ENCODE measurements around the gene SRPK1. TPM values are rescaled to one million over a fixed set of nuclear protein-coding genes. Genes with fewer than 3 reads are reported as not detected.

Gene SRPK1
- 49.6 and 51.5 TPM in 2 replicates for total RNA-seq

GRCh38 chr6:35920793-35921732 lies at the start of gene SRPK1:
Gene SRPK1 (minus strand): TSS chr6:35921098. CDS start chr6:35921056, 42 bp downstream.
- H3K4me1 Mint-ChIP-seq: peaks cover 33% of the 10 kb centered on the region
- CTCF ChIA-PET: no interaction called here

GRCh38 chr6:35970181-35970580 lies 49.3 kb upstream of the SRPK1 start:
- DNase-seq: no peak
- no peak for TF ChIP-seq CTCF (IDR thresholded peaks at IDR 0.05)
- ChIA-PET CTCF (no interaction called here), POLR2A (no interaction called here)
- Mint-ChIP-seq H3K36me3 (ENCODE audit: low read depth) (no peaks in the 10 kb centered on the region), H3K27me3 (peaks cover 3% of the 10 kb centered on the region), H3K27ac (no peak overlapping the region), H3K9me3 (no peaks in the 10 kb centered on the region), H3K4me1 (no peaks in the 10 kb centered on the region), H3K4me3 (no peak overlapping the region)
- intact Hi-C loops (cut with micrococcal nuclease): no loop called here
- no peak for ATAC-seq (ENCODE audit: low read depth)

More at GRCh38 chr6:35920793-35921732, at the start of gene SRPK1:
- DNase-seq (peak; percentile 78), ATAC-seq (ENCODE audit: low read depth) (peak; percentile 88)
- Mint-ChIP-seq H3K27ac (peak within 1 kb of the TSS; percentile 86), H3K27me3 (no peaks in the 10 kb centered on the region), H3K9me3 (no peaks in the 10 kb centered on the region), H3K4me3 (peak within 1 kb of the TSS; percentile 92), H3K36me3 (ENCODE audit: low read depth) (peaks cover 17% of the 10 kb centered on the region)
- intact Hi-C loops (cut with micrococcal nuclease): loop anchor here (1.0 to 10.0 kb wide), 3 partner anchors 106 to 276 kb away; partner anchors contain the start of gene MAPK14
- TF ChIP-seq CTCF (IDR thresholded peaks at IDR 0.05): no peak
- POLR2A ChIA-PET: interaction anchor here (1.4 kb wide), 1 partner anchor 106 kb away, joined by 6 read pairs; the partner anchor contains the start of gene MAPK14

GRCh38 chr6:35969646-35970045 lies 48.7 kb upstream of the SRPK1 start:
- no peak overlapping the region for H3K4me3 Mint-ChIP-seq
- H3K9me3 Mint-ChIP-seq: no peaks in the 10 kb centered on the region
- H3K36me3 Mint-ChIP-seq (ENCODE audit: low read depth): no peaks in the 10 kb centered on the region
- CTCF ChIA-PET: no interaction called here
- intact Hi-C loops (cut with micrococcal nuclease): no loop called here
- no peaks in the 10 kb centered on the region for H3K4me1 Mint-ChIP-seq
- H3K27me3 Mint-ChIP-seq: peaks cover 3% of the 10 kb centered on the region
- no peak for DNase-seq
- no peak for ATAC-seq (ENCODE audit: low read depth)
- POLR2A ChIA-PET: no interaction called here
- no peak for TF ChIP-seq CTCF (IDR thresholded peaks at IDR 0.05)
- H3K27ac Mint-ChIP-seq: no peak overlapping the region

GRCh38 chr6:35968821-35969220 lies 47.9 kb upstream of the SRPK1 start:
- ATAC-seq (ENCODE audit: low read depth): no peak
- Mint-ChIP-seq H3K4me1 (no peaks in the 10 kb centered on the region), H3K36me3 (ENCODE audit: low read depth) (no peaks in the 10 kb centered on the region), H3K27ac (no peak overlapping the region), H3K27me3 (peaks cover 3% of the 10 kb centered on the region), H3K9me3 (no peaks in the 10 kb centered on the region), H3K4me3 (no peak overlapping the region)
- POLR2A ChIA-PET: no interaction called here
- intact Hi-C loops (cut with micrococcal nuclease): no loop called here
- no peak for DNase-seq
- TF ChIP-seq CTCF (IDR thresholded peaks at IDR 0.05): no peak
- CTCF ChIA-PET: no interaction called here

GRCh38 chr6:35967076-35967774 lies 46.3 kb upstream of the SRPK1 start:
- Mint-ChIP-seq H3K9me3 (no peaks in the 10 kb centered on the region), H3K36me3 (ENCODE audit: low read depth) (no peaks in the 10 kb centered on the region), H3K4me1 (no peaks in the 10 kb centered on the region), H3K4me3 (no peak overlapping the region), H3K27ac (no peak overlapping the region), H3K27me3 (peaks cover 5% of the 10 kb centered on the region)
- intact Hi-C loops (cut with micrococcal nuclease): no loop called here
- no peak for DNase-seq
- TF ChIP-seq CTCF (IDR thresholded peaks at IDR 0.05): no peak
- POLR2A ChIA-PET: no interaction called here
- no peak for ATAC-seq (ENCODE audit: low read depth)
- CTCF ChIA-PET: no interaction called here

All from activated B cell treated with CpG ODN at 0.5 μM for 24 hours (primary cell).